Raji (cell line): Measurements from ENCODE around the gene ZXDC.

ENCODE experiments used
- POLR2A ChIP-seq: IDR thresholded peaks from 2 replicates; pipeline ENCODE4 v1.6.1; 2011; ENCODE audit warnings: low read depth, low read length, control low read depth; ENCODE audit not compliant: insufficient read depth

The ZXDC gene

GRCh38 chr3:126417981-126418530 lies 57.6 kb downstream of the ZXDC start:
- no peak for TF ChIP-seq POLR2A

DNA sequence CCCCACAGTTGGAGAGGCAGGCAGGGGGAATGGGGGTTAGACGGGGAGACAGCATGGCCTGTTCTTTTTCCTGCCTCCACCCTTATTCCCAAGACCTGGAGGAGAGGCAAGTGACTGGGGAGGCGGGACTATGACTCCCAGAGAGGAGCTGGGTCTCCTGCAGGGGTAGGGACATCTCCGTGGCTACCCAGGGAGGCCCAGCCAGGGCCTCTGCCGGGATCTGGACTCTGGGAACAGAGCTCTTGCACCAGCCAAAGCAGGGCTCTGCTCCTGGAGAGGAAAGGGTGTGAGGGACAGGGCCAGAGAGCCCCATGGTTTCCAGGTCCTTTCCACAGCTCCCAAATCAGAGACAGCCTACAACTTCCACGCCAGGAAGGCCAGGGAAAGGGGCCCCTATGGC lies 58.2 kb downstream of the ZXDC start:
- no peak for TF ChIP-seq POLR2A

DNA sequence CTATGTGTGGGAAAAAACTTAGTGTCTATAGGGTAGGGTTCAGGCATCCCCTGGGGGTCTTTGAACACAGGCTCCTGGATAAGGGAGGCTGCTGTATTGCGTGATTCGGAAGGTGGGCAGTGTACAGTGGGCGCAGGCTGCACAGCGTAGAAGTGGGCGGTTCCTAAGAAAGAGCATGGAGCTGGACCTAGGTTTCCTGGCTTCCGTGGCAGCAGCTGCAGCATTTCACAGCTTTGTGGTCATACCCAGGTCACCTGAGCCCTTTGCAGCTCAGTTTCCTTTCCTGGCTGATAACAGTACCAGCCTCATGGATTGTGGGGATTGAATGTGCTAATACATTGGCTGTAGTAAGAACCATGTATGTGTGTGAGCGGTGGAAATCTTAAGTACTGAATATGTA lies 58.7 kb downstream of the ZXDC start:
- no peak for TF ChIP-seq POLR2A

GRCh38 chr3:126415661-126416591 lies 59.8 kb downstream of the ZXDC start:
- no peak for TF ChIP-seq POLR2A

- TF ChIP-seq POLR2A = no peak
Measured at GRCh38 chr3:126414961-126415660, 60.6 kb downstream of the ZXDC start.

- no peak for TF ChIP-seq POLR2A
Measured at GRCh38 chr3:126414406-126414805, 61.3 kb downstream of the ZXDC start.

DNA sequence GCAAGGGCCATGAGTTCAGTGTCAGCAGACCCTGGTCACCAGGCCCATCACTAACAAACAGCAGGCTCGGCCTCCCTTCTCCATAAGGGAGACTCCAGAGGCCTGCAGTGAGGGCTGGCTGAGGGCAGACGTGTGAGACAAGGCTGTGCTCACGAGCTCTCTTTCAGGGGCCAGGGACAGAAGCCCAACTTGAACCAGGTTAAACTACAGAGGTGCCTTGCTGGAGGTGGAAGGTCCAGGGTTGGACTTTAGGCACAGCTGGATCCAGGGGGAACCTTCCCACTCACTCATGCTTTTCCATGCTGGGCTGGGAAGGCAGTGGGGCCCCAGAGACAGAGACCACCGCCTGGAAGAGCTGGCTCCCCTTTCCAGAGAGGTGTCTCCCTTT lies 62.0 kb downstream of the ZXDC start:
- no peak for TF ChIP-seq POLR2A

GRCh38 chr3:126412841-126413692 lies 62.6 kb downstream of the ZXDC start:
- no peak for TF ChIP-seq POLR2A

DNA sequence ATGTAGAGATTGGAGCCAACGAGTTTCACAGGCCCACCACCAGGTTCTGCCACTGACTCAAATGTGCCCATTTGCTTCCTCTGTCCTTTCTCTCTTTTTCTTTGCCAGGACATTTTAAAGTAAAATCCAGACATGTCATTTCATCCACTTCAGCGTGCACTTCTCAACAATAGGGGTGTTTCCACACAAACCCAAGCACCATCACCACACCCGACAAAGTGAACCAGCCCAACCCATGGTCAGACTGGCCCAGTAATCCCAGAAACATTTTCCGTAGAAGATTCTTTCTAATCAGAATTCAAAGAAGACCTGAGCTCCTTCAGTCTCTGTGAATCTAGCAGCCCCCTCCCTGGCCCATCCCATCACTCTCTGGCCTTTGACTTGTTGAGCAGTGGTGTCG lies 67.6 kb downstream of the ZXDC start:
- TF ChIP-seq POLR2A = no peak

GRCh38 chr3:126407412-126408044 lies 68.2 kb downstream of the ZXDC start:
- no peak for TF ChIP-seq POLR2A

GRCh38 chr3:126406389-126407296 lies 69.0 kb downstream of the ZXDC start:
- no peak for TF ChIP-seq POLR2A

GRCh38 chr3:126402666-126403302 lies 72.9 kb downstream of the ZXDC start:
- TF ChIP-seq POLR2A = no peak

GRCh38 chr3:126402178-126402577 lies 73.5 kb downstream of the ZXDC start:
- no peak for TF ChIP-seq POLR2A
